ENCODE data around the gene PKLR. TPM values are rescaled to one million over a fixed set of nuclear protein-coding genes. Genes with fewer than 3 reads are reported as not detected.
"Not testable (repeated sequence)": the region's sequence is repeated elsewhere in the genome, so short reads cannot be mapped to it uniquely, and the experiment has no call there.

PKLR gene
- total RNA-seq, 1 donor from 2014 or later, result 0.54 TPM

DNA sequence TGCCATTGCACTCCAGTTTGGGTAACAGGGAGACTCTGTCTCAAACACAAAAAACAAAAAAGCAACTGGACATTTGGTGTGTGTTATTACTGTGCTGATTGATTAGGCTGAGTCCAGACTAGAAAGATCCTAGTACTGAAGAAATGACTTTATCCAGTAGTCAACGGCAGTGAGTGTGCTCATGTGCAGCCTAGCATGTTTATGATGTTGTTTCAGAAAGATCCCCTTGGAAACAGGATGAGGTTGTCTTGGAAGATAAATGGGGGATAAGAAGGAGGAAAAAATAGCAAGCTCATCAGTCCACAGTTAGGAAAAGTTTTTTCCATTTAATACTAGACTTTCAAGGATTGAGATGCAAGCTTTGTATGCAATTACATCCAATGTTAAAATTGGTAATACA, 33.7 kb upstream of the PKLR start:
- Histone ChIP-seq H3K79me2 (ENCODE audit: low read depth) (no peaks in the 10 kb centered on the region), H3K36me3 (peaks cover 10% of the 10 kb centered on the region), H3K4me3 (no peak overlapping the region), H3F3A (ENCODE audit: low read depth) (peaks cover 28% of the 10 kb centered on the region), H3K27ac (no peak overlapping the region), H3K27me3 (no peaks in the 10 kb centered on the region), H3K9me3 (ENCODE audit: low read depth) (no peaks in the 10 kb centered on the region), H2AFZ (replicated peaks) (no peak overlapping the region), H4K20me1 (ENCODE audit: low read depth) (peaks cover 5% of the 10 kb centered on the region), H3K4me2 (no peak overlapping the region), H3K9ac (no peak overlapping the region), H3K4me1 (no peaks in the 10 kb centered on the region)
- Mint-ChIP-seq H3K4me1 (no peaks in the 10 kb centered on the region), H3K27ac (no peak overlapping the region), H3K4me3 (no peak overlapping the region), H3K27me3 (ENCODE audit: insufficient read depth, low read depth) (peaks cover 3% of the 10 kb centered on the region), H3K9me3 (no peaks in the 10 kb centered on the region), H3K36me3 (peaks cover 34% of the 10 kb centered on the region)
- TF ChIP-seq EZH2phosphoT487 (IDR thresholded peaks at IDR 0.05) (no peak), EZH2 (IDR thresholded peaks at IDR 0.05) (no peak)
- TF ChIP-seq, protein P1, sequence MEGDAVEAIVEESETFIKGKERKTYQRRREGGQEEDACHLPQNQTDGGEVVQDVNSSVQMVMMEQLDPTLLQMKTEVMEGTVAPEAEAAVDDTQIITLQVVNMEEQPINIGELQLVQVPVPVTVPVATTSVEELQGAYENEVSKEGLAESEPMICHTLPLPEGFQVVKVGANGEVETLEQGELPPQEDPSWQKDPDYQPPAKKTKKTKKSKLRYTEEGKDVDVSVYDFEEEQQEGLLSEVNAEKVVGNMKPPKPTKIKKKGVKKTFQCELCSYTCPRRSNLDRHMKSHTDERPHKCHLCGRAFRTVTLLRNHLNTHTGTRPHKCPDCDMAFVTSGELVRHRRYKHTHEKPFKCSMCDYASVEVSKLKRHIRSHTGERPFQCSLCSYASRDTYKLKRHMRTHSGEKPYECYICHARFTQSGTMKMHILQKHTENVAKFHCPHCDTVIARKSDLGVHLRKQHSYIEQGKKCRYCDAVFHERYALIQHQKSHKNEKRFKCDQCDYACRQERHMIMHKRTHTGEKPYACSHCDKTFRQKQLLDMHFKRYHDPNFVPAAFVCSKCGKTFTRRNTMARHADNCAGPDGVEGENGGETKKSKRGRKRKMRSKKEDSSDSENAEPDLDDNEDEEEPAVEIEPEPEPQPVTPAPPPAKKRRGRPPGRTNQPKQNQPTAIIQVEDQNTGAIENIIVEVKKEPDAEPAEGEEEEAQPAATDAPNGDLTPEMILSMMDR (IDR thresholded peaks at IDR 0.05), result no peak
- DNase-seq (ENCODE audit: low spot score), result no peak

DNA sequence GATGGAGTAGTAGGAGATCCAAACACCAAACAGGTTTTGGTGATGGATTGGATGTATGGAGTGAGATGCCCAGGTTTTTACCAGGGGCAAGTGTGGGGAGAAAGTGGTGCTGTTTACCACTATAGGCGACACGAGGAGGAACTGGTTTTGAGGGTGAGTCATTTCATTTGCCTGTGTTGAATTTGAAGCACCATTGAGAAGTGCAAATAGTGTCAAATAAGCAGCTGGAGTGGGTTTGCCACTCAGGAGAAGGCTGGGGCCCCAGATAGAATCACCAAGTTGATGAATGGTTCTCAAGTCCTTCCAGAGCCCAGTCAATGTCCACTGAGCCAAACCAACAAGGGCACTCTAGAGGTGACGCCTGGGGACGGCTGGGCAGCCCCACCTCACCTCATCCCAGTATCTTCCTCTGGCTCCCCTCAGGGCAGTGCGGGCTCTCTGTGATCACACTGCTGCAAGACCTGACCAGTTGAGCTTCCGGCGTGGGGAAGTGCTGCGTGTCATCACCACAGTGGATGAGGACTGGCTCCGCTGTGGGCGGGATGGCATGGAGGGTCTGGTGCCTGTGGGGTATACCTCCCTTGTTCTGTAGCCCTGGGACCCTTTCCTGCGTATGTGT, 28.9 kb upstream of the PKLR start:
- Histone ChIP-seq H2AFZ (replicated peaks) (no peak overlapping the region), H3F3A (ENCODE audit: low read depth) (peaks cover 18% of the 10 kb centered on the region), H4K20me1 (ENCODE audit: low read depth) (peaks cover 17% of the 10 kb centered on the region), H3K27me3 (no peaks in the 10 kb centered on the region), H3K79me2 (ENCODE audit: low read depth) (peaks cover 7% of the 10 kb centered on the region), H3K9me3 (ENCODE audit: low read depth) (no peaks in the 10 kb centered on the region), H3K4me1 (no peaks in the 10 kb centered on the region), H3K4me3 (no peak overlapping the region), H3K9ac (no peak overlapping the region), H3K4me2 (no peak overlapping the region), H3K36me3 (no peaks in the 10 kb centered on the region), H3K27ac (no peak overlapping the region)
- Mint-ChIP-seq H3K36me3 (peaks cover 23% of the 10 kb centered on the region), H3K27me3 (ENCODE audit: insufficient read depth, low read depth) (peaks cover 6% of the 10 kb centered on the region), H3K9me3 (no peaks in the 10 kb centered on the region), H3K4me1 (peaks cover 9% of the 10 kb centered on the region), H3K4me3 (no peak overlapping the region), H3K27ac (no peak overlapping the region)
- no peak for DNase-seq (ENCODE audit: low spot score)
- TF ChIP-seq EZH2 (IDR thresholded peaks at IDR 0.05) (no peak), EZH2phosphoT487 (IDR thresholded peaks at IDR 0.05) (no peak)
- TF ChIP-seq, protein P1 (IDR thresholded peaks at IDR 0.05), result no peak

DNA sequence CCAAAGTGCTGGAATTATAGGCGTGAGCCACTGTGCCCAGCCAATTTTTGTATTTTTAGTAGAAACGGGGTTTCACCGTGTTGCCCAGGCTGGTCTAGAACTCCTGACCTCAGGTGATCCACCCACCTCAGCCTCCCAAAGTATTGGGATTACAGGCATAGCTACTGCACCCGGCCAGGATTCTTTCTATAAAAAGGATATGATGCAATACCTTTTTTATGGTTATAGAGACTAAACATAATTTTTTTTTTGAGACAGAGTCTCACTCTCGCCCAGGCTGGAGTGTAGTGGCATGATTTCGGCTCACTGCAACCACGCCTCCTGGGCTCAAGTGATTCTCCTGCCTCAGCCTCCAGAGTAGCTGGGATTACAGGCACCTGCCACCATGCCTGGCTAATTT, 27.6 kb upstream of the PKLR start:
- H2AFZ ChIP-seq (replicated peaks); H3K4me2 ChIP-seq; DNase-seq (ENCODE audit: low spot score); H3K27ac ChIP-seq; H3K27me3 Mint-ChIP-seq (ENCODE audit: insufficient read depth, low read depth); H3K9ac ChIP-seq; H3K4me3 Mint-ChIP-seq; H3K27ac Mint-ChIP-seq; H3K4me3 ChIP-seq; H3K4me1 ChIP-seq; H3K9me3 ChIP-seq (ENCODE audit: low read depth); H3K4me1 Mint-ChIP-seq; H3K36me3 ChIP-seq; H3K27me3 ChIP-seq; H3K9me3 Mint-ChIP-seq: not testable (repeated sequence)
- Histone ChIP-seq H3F3A (ENCODE audit: low read depth) (peaks cover 23% of the 10 kb centered on the region), H4K20me1 (ENCODE audit: low read depth) (peaks cover 17% of the 10 kb centered on the region), H3K79me2 (ENCODE audit: low read depth) (peaks cover 12% of the 10 kb centered on the region)
- H3K36me3 Mint-ChIP-seq, result peaks cover 19% of the 10 kb centered on the region

DNA sequence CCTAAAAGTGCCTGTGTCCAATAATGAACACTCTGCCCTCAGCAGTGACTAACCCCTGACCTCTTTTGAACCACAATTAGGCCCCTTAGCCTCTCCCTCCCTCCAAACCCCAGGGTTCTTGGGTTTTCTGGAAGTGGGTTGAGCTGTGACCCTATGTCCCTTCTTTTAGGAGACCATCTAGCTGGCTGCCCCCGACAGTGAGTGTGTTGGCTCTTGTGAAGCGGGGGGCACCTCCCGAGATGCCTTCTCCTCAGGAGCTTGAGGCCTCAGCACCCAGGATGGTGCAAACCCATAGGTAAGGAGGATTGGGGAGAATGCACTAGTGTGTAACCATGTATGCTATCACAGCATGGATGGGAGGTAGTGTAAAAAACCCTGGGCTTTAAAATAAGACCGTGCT, 26.7 kb upstream of the PKLR start:
- H3K4me3 Mint-ChIP-seq, result no peak overlapping the region
- H3K4me1 Mint-ChIP-seq, result peaks cover 9% of the 10 kb centered on the region
- no peaks in the 10 kb centered on the region for H3K9me3 ChIP-seq (ENCODE audit: low read depth)
- no peak overlapping the region for H3K4me2 ChIP-seq
- H3K27me3 Mint-ChIP-seq (ENCODE audit: insufficient read depth, low read depth), result peaks cover 6% of the 10 kb centered on the region
- peaks cover 26% of the 10 kb centered on the region for H3F3A ChIP-seq (ENCODE audit: low read depth)
- H3K27ac Mint-ChIP-seq, result no peak overlapping the region
- no peaks in the 10 kb centered on the region for H3K9me3 Mint-ChIP-seq
- H3K79me2 ChIP-seq (ENCODE audit: low read depth), result peaks cover 12% of the 10 kb centered on the region
- no peak overlapping the region for H3K27ac ChIP-seq
- H4K20me1 ChIP-seq (ENCODE audit: low read depth), result peaks cover 17% of the 10 kb centered on the region
- H3K4me1 ChIP-seq, result no peaks in the 10 kb centered on the region
- peaks cover 16% of the 10 kb centered on the region for H3K36me3 Mint-ChIP-seq
- no peaks in the 10 kb centered on the region for H3K27me3 ChIP-seq
- H3K4me3 ChIP-seq, result no peak overlapping the region
- H3K9ac ChIP-seq, result no peak overlapping the region
- H2AFZ ChIP-seq (replicated peaks), result no peak overlapping the region
- no peaks in the 10 kb centered on the region for H3K36me3 ChIP-seq
- DNase-seq (ENCODE audit: low spot score), result no peak
- TF ChIP-seq, protein P1 (IDR thresholded peaks at IDR 0.05), result no peak
- TF ChIP-seq EZH2phosphoT487 (IDR thresholded peaks at IDR 0.05) (no peak), EZH2 (IDR thresholded peaks at IDR 0.05) (no peak)

Data from neural progenitor cell (in vitro differentiated cells).